Dendritic cell treated with granulocyte-macrophage colony-stimulating factor and Interleukin-4, amounts not matched to agents 40 ng/mL and 50 ng/mL, for 4 days (primary cell): ENCODE results near the gene SRCAP.

Experiments used
- H3K27ac Mint-ChIP-seq: one replicate; pipeline ENCODE4 v1.8.0; 2022; ENCODE audit warnings: mild to moderate bottlenecking, mixed read lengths
- H3K27me3 Mint-ChIP-seq: one replicate; pipeline ENCODE4 v1.8.0; 2022; ENCODE audit warnings: mild to moderate bottlenecking, mixed read lengths
- H3K36me3 Mint-ChIP-seq: one replicate; pipeline ENCODE4 v1.8.0; 2022; ENCODE audit warnings: low read depth, mixed read lengths
- H3K4me1 Mint-ChIP-seq: one replicate; pipeline ENCODE4 v1.8.0; 2022; ENCODE audit warnings: low read depth, mixed read lengths
- H3K4me3 Mint-ChIP-seq: one replicate; pipeline ENCODE4 v1.8.0; 2022; ENCODE audit warnings: mild to moderate bottlenecking, moderate library complexity, mixed read lengths
- H3K9me3 Mint-ChIP-seq: one replicate; pipeline ENCODE4 v1.8.0; 2022; ENCODE audit warnings: mixed read lengths
- intact Hi-C: fragments of 100-400 bp; cut with micrococcal nuclease; formaldehyde crosslinking; loops from one replicate; pipeline ENCODE4 v1.15.0; 2022

SRCAP gene

DNA sequence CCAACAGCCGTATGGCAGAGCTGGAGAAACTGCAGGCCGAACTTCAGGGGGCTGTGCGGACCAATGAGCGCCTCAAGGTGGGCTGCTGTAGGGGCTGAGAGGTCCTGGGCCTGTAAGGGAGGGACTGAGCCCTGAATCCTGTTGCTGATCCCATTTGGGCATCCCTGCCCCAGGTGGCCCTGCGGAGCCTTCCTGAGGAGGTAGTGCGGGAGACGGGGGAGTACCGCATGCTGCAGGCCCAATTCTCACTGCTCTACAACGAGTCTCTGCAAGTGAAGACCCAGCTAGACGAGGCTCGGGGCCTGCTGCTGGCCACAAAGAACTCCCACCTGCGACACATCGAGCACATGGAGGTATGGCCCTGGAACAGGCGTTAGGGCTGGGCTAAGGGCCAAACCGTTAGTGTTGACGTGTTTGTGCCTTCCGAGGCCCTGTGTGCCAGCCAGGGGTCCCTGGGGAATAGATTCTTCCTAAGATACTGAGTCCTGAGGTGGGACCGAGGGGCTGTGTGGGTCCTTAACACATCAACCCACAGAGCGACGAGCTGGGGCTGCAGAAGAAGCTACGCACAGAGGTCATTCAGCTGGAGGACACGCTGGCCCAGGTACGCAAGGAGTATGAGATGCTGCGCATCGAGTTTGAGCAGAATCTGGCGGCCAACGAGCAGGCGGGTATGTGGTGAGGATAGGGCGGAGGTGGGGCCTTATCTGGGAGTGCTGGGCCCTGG, 67.4 kb downstream of the SRCAP start:
- H3K4me3 Mint-ChIP-seq = no peak overlapping the region

DNA sequence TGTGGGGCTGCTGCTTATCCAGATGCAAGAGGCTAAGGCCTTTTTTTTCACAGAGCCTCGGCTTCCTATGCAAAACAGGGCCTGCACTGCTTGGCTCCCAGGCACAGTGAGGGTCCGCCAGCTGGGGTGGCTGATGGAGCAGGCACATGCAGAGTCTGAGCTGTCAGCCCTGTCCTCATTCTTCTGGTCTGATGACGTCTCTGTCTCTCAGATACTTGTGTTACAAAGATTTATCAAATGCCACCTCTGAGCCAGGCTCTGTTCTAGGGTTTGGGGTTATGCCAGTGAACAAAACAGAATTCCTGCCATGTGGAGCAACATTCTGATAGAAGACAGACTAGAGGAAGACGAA, 67.9 kb downstream of the SRCAP start:
- Mint-ChIP-seq H3K4me3 (no peak overlapping the region), H3K9me3 (no peaks in the 10 kb centered on the region), H3K27ac (no peak overlapping the region), H3K27me3 (no peaks in the 10 kb centered on the region), H3K36me3 (peaks cover 100% of the 10 kb centered on the region), H3K4me1 (peaks cover 23% of the 10 kb centered on the region)
- intact Hi-C loops = no loop called here

More for the DNA sequence above, 67.4 kb downstream of the SRCAP start:
- H3K27ac Mint-ChIP-seq = no peak overlapping the region
- H3K27me3 Mint-ChIP-seq = no peaks in the 10 kb centered on the region
- peaks cover 25% of the 10 kb centered on the region for H3K4me1 Mint-ChIP-seq
- peaks cover 98% of the 10 kb centered on the region for H3K36me3 Mint-ChIP-seq
- intact Hi-C loops = no loop called here
- no peaks in the 10 kb centered on the region for H3K9me3 Mint-ChIP-seq

DNA sequence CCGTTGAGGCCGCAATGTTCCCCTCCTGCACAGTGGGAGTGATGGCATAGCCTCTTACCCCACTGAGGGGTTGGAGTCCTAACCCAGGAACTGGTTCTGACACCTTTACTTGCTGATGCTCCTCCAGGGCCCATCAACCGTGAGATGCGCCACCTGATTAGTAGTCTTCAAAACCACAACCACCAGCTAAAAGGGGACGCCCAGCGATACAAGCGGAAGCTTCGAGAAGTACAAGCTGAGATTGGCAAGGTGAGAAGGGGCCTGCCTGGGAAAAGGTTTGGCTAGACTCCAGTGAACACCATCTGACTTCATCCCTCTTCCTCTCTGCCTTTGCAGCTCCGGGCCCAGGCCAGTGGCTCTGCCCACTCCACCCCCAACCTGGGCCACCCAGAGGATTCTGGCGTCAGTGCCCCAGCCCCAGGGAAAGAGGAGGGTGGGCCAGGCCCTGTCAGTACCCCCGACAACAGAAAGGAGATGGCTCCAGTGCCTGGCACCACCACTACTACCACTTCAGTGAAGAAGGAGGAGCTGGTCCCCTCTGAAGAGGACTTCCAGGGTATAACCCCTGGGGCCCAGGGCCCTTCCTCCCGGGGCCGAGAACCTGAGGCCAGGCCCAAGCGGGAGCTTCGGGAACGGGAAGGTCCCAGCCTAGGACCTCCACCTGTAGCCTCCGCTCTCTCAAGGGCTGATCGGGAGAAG, 68.9 kb downstream of the SRCAP start:
- H3K4me1 Mint-ChIP-seq = peaks cover 26% of the 10 kb centered on the region

DNA sequence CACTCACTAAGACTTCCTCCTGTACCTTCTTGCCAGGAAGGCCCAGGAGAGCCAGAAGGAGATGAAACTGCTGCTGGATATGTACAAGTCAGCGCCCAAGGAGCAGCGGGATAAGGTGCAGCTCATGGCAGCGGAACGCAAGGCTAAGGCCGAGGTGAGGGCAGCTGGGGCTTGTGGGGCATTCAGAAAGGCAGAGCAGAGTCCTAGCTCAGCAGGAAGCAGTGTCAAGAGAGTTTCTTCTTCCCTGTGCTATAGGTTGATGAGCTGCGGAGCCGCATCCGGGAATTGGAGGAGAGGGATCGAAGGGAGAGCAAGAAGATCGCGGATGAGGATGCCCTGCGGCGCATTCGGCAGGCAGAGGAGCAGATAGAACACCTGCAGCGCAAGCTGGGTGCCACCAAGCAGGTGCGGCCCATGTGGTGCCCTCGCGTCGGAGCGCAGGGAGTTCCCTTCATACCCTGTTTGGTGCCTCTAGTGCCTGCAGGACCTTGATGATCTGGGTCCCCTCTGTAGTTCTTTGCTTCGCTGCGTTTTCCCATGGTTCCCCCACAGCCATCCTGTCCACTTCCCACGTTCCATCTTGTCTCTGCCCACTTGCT, 69.7 kb downstream of the SRCAP start:
- peaks cover 24% of the 10 kb centered on the region for H3K4me1 Mint-ChIP-seq
- intact Hi-C loops = no loop called here
- no peaks in the 10 kb centered on the region for H3K9me3 Mint-ChIP-seq
- no peaks in the 10 kb centered on the region for H3K27me3 Mint-ChIP-seq
- no peak overlapping the region for H3K4me3 Mint-ChIP-seq
- H3K36me3 Mint-ChIP-seq = peaks cover 100% of the 10 kb centered on the region
- no peak overlapping the region for H3K27ac Mint-ChIP-seq

More for the DNA sequence above, 68.9 kb downstream of the SRCAP start:
- Mint-ChIP-seq H3K36me3 (peaks cover 100% of the 10 kb centered on the region), H3K27me3 (no peaks in the 10 kb centered on the region), H3K9me3 (no peaks in the 10 kb centered on the region), H3K4me3 (no peak overlapping the region), H3K27ac (no peak overlapping the region)
- intact Hi-C loops = no loop called here

DNA sequence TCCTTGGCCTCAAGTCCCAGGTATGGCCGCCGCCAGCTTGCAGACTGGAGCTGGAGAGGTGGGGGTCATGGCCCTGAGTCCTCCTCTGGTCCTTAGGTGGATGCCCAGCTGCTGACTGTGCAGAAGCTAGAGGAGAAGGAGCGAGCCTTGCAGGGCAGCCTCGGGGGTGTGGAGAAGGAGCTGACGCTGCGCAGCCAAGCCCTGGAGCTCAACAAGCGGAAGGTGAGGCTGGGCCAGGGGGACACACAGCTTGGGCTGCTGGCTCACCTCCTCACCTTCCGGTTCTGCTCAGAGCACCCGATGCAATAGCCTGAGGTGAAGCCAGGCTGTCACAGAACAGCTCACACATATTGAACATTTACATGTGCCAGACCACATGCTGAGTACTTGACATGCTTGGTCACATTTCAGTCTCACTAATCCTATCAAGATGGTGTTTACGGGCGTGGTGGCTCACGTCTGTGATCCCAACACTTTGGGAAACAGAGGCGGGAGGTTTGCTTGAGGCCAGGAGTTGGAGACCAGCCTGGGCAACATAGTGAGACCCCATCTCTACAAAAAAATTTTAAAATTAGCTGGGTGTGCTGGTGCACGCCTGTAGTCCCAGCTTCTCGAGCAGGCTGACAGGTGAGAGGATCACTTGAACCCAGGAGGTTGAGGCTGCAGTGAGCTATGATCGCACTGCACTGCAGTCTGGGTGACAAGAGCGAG, 70.6 kb downstream of the SRCAP start:
- intact Hi-C loops = no loop called here
- no peaks in the 10 kb centered on the region for H3K9me3 Mint-ChIP-seq
- no peak overlapping the region for H3K27ac Mint-ChIP-seq
- no peak overlapping the region for H3K4me3 Mint-ChIP-seq
- peaks cover 22% of the 10 kb centered on the region for H3K4me1 Mint-ChIP-seq
- H3K27me3 Mint-ChIP-seq = no peaks in the 10 kb centered on the region
- H3K36me3 Mint-ChIP-seq = peaks cover 100% of the 10 kb centered on the region

DNA sequence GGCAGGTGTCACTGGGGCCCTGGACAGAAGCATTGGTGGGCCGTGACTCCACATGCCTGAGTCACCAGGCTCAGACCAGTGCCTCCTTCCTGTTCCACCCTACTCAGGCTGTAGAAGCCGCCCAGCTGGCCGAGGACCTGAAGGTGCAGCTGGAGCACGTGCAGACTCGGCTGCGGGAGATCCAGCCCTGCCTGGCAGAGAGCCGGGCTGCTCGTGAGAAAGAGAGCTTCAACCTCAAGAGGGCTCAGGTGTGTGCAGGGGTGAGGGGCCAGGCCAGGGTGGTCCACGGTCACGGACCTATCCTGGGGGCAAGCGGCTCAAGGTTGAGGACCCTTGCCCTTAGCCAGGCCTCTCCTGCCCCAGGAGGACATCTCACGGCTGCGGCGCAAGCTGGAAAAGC, 72.8 kb downstream of the SRCAP start:
- H3K4me3 Mint-ChIP-seq = no peak overlapping the region
- no peaks in the 10 kb centered on the region for H3K9me3 Mint-ChIP-seq
- peaks cover 90% of the 10 kb centered on the region for H3K36me3 Mint-ChIP-seq
- no peak overlapping the region for H3K27ac Mint-ChIP-seq
- intact Hi-C loops = no loop called here
- H3K4me1 Mint-ChIP-seq = peaks cover 33% of the 10 kb centered on the region
- no peaks in the 10 kb centered on the region for H3K27me3 Mint-ChIP-seq

DNA sequence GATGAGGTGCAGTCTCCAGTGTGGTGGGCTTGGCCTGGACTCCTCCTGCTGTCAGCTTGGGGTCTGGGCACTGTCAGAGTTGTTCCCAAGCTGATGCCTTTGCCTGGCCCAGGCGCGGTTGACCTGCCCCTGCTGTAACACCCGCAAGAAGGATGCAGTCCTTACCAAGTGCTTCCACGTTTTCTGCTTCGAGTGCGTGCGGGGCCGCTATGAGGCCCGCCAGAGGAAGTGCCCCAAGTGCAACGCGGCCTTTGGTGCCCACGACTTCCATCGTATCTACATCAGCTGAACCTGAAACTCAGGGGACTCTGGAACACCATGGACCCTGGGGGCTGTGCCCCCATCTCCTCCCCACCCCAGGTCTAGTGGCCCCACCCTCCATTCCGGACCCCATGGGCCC, 74.9 kb downstream of the SRCAP start:
- intact Hi-C loops = no loop called here
- H3K36me3 Mint-ChIP-seq = peaks cover 70% of the 10 kb centered on the region
- no peaks in the 10 kb centered on the region for H3K9me3 Mint-ChIP-seq
- no peaks in the 10 kb centered on the region for H3K27me3 Mint-ChIP-seq
- H3K27ac Mint-ChIP-seq = no peak overlapping the region
- no peak overlapping the region for H3K4me3 Mint-ChIP-seq
- peaks cover 51% of the 10 kb centered on the region for H3K4me1 Mint-ChIP-seq

DNA sequence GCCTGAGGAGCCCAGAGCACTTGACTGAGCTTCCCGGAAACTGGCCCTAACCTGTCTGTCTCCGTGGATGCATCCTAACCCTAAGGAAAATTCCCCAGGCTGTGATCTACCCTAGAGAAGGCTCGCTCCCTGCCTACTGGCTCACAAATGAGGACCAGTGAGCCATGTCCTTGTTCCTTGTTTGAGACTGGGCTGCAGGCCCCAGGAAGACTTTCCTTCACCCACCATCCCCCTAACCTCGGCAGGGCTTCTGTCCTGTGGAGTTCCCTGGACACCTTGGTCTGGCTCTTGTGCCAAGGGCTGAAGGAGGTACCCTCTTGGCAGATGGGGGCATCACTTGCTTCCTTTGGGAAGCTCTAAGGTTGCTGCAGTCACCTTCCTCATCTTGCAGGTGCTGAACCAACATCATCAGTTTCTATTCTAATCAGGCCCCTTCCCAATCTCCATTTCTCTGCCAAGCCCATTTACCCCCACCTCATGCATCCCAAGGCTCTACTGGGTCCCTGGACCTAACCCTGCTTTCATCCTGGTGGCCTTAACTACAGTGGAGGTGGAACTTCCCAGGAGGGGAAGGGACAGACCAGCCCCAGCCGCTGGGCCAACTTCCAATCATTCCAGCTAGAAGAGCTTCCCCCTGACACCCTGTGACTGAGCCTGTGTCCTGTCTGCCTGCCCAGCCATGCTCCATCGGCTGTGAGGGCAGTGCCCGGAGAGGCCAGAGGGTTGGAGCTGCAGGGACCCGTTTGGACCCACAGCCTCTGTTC, 75.6 kb downstream of the SRCAP start:
- Mint-ChIP-seq H3K27me3 (no peaks in the 10 kb centered on the region), H3K4me1 (peaks cover 58% of the 10 kb centered on the region), H3K9me3 (no peaks in the 10 kb centered on the region), H3K27ac (peak overlapping the region; percentile 91), H3K36me3 (peaks cover 70% of the 10 kb centered on the region), H3K4me3 (peak overlapping the region; percentile 88)
- intact Hi-C loops = no loop called here

DNA sequence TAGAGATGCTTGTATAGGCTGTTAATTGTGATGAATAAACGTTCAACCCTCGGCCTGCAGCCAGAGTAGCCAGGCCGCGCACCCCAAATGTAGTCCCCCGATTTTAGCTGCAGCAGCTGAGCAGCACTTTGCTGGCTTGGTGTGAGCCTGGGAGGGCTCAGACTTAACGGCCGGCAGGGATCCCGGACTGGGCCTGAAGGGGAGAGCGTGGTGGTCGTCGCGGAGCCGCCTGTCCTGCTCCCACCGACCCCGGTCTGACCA, 76.1 kb downstream of the SRCAP start:
- H3K4me3 Mint-ChIP-seq = peak overlapping the region; percentile 88
- H3K27me3 Mint-ChIP-seq = no peaks in the 10 kb centered on the region
- intact Hi-C loops = no loop called here
- H3K4me1 Mint-ChIP-seq = peaks cover 60% of the 10 kb centered on the region
- peak overlapping the region; percentile 91 for H3K27ac Mint-ChIP-seq
- H3K36me3 Mint-ChIP-seq = peaks cover 65% of the 10 kb centered on the region
- no peaks in the 10 kb centered on the region for H3K9me3 Mint-ChIP-seq

DNA sequence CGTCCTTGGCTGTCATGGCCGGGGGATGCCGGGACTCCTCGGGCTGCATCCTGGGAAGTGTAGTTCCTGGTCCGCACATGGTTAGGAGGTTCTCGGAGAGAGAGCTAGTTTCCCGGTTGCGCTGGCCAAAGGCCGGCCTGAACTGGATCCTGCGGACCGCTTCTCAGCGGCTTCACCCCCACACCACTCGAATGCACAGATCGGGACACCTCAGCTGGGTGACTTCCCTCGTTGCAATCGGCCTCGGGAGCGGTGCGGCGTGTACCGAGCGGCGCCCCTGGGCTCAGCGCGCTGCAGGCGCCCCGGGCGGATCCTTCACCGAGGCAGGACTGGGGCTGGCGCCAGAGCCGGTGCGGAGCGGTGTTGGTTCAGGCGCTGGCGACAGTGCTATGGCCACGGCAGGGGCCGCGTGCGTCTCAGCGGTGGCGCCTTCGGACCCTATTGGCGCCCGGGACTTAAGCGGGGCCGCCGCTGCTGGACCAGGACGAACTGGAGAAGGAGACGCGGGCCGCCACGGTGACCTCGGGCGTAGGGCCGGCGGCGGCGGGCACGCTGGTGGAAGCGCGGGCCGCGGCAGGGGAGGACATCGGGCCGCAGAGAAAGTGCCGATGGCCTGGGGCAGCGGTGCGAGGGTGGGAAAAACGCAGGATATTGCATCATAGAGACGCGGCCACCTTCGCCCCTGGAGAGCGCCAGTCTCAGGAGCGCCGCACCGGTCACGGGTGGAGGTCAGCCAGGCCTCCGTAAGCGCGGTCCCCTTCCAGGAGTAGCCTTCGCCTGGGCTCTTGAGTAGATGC, 76.6 kb downstream of the SRCAP start:
- Mint-ChIP-seq H3K4me3 (peak overlapping the region; percentile 88), H3K4me1 (peaks cover 66% of the 10 kb centered on the region), H3K27me3 (no peaks in the 10 kb centered on the region), H3K9me3 (no peaks in the 10 kb centered on the region), H3K27ac (peak overlapping the region; percentile 91), H3K36me3 (peaks cover 60% of the 10 kb centered on the region)
- intact Hi-C loops = no loop called here

DNA sequence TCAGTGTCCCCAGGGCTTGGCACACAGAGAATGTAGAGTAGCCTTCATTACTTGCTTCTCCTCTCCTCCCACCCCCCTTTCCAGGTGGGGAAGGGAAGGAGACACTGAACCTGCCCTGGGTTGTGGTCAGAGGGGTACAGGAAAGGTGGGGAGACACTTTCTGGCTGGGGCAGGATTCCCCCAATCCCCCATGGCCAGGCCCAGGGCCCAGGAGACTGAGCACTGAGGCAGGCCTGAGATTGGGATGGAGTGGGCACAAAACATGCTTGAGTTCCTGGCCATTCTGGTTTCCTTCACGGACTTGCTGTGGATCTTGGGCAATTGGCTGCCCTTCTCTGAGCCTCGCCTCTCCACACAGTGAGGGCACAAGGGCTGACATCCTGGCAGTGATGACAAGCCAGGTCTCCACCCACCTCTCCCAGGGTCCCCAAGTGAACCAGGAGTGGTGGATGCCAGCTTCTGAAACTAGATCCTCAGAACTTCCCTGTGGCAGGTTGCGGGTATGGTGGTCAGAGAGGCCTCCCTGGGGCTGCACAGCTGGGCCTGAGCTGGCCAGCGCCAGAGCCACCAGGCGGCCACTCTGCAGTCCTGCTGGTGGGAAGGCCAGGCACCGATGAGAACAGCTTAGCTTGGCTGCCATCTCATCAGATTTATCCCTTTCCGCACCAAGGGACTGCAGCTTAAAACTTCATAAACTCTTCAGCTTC, 78.8 kb downstream of the SRCAP start:
- peaks cover 55% of the 10 kb centered on the region for H3K36me3 Mint-ChIP-seq
- H3K27me3 Mint-ChIP-seq = no peaks in the 10 kb centered on the region
- peak overlapping the region; percentile 91 for H3K27ac Mint-ChIP-seq
- peaks cover 70% of the 10 kb centered on the region for H3K4me1 Mint-ChIP-seq
- intact Hi-C loops = no loop called here
- H3K4me3 Mint-ChIP-seq = no peak overlapping the region
- no peaks in the 10 kb centered on the region for H3K9me3 Mint-ChIP-seq

DNA sequence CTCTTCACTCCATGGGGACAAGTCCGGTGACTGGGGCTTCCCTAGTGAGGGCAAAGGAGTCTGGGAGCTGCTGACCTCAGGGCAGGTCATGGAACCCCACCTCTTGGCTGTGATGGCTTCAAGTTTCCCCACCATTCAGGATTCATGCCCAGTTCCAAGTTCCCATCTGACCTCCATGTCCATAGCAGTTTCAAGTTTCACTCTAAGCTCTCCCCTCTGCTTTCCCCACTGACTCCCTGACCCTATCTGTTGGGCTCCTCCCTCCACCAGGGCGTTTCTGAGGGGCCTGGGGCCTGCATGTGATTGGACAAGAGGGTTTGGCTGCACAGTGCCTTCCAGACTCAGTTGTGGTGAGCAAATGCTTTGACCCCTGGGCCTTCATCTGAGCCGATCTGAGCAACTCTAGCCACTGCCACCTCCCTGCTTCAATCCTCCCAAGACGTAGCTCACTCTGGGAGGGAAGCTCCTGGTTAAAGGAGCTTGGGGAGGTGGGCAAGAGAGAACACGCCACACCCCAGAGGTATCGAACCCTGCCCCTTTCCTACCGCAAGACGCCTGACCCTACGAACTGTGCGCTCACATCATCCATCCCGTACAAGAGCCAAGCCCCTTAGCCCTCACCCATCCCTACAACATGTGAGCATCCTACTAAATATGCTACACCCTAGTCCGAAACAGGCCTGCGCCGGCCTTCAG, 79.7 kb downstream of the SRCAP start:
- H3K27me3 Mint-ChIP-seq = no peaks in the 10 kb centered on the region
- H3K9me3 Mint-ChIP-seq = no peaks in the 10 kb centered on the region
- H3K36me3 Mint-ChIP-seq = peaks cover 55% of the 10 kb centered on the region
- intact Hi-C loops = no loop called here
- H3K27ac Mint-ChIP-seq = no peak overlapping the region
- no peak overlapping the region for H3K4me3 Mint-ChIP-seq
- H3K4me1 Mint-ChIP-seq = peaks cover 63% of the 10 kb centered on the region
